Adrenal gland (tissue), 12 donors: ENCODE measurements around the gene IFNW1. TPM values are rescaled to one million over a fixed set of nuclear protein-coding genes. Genes with fewer than 3 reads are reported as not detected.
A peak's percentile ranks its signal among the peaks of the same experiment; 100 is the strongest.

ENCODE experiments used
- DNase-seq, 7 donors: peaks; one replicate each; pipeline ENCODE4 v3.0.0-alpha.2; 2019 to 2020
- H3K27ac ChIP-seq, 5 donors: fragments of 200-600 bp; sonication (generic) in 4 of 5; 1 replicate in 3 of 5; 2 replicates in 2 of 5; pipeline versions ENCODE4 v1.5.1 to v1.8.0; 2016 to 2020; ENCODE audit warnings: mild to moderate bottlenecking in 1 of 5
- H3K27me3 ChIP-seq: fragments of 200-600 bp; 2 replicates; pipeline ENCODE4 v1.8.0; 2021
- H3K36me3 ChIP-seq, 2 donors: fragments of 200-600 bp; replicated peaks in 1 of 2; 1 replicate in 1 of 2; 2 replicates in 1 of 2; pipeline versions ENCODE4 v1.5.1 to v1.8.0; 2018 to 2022
- H3K4me1 ChIP-seq, 2 donors: fragments of 200-600 bp; replicated peaks in 1 of 2; 1 replicate in 1 of 2; 2 replicates in 1 of 2; pipeline versions ENCODE4 v1.5.1 to v1.8.0; 2018 to 2021
- H3K4me3 ChIP-seq, 4 donors: fragments of 200-600 bp; sonication (generic) in 3 of 4; one replicate each; pipeline ENCODE4 v1.5.1; 2016 to 2018
- H3K9me3 ChIP-seq, 3 donors: fragments of 200-600 bp; sonication (generic) in 1 of 3; replicated peaks in 1 of 3; 1 replicate in 2 of 3; 2 replicates in 1 of 3; pipeline versions ENCODE4 v1.5.1 to v1.8.0; 2016 to 2021
- CTCF ChIP-seq, 6 experiments: fragments of 450-650 bp in 4 of 6; fragments of 200-600 bp in 2 of 6; sonication (generic) in 1 of 6; IDR thresholded peaks; 1 replicate in 5 of 6; 2 replicates in 1 of 6; pipeline versions ENCODE4 v1.5.1 to v1.8.0; 2016 to 2021; ENCODE audit warnings: antibody characterized with exemption in 6 of 6, mild to moderate bottlenecking in 2 of 6, moderate library complexity in 1 of 6
- POLR2A ChIP-seq, 2 donors: fragments of 450-650 bp; IDR thresholded peaks; one replicate each; pipeline ENCODE4 v1.6.1; 2017; ENCODE audit warnings: antibody characterized with exemption in 2 of 2, mild to moderate bottlenecking in 2 of 2, moderate library complexity in 1 of 2
- WGBS, 4 donors: extraction: QIAGEN DNeasy Blood & Tissue Kit in 2 of 4; methylation state at CpG; one replicate each; pipeline versions ENCODE4 v1.1.5 to v1.1.7; 2013 to 2017; 5-methylcytosine and 5-hydroxymethylcytosine counted together
- intact Hi-C, 2 donors: fragments of 100-400 bp; cut with DNase I; formaldehyde crosslinking; loops; one replicate each; pipeline versions ENCODE4 v1.14.1 to v1.15.0; 2022 to 2023
- polyA plus RNA-seq, 3 donors: library from polyadenylated mRNA; stranded (reverse); fragments of 200-250 nt in 2 of 3; fragments of 350-450 nt in 1 of 3; fragmentation: Illumina TruSeq in 1 of 3; extraction: RNeasy Lipid Tissue Mini Kit (QIAGEN cat#74804) in 1 of 3; gene quantifications; one replicate each; pipeline ENCODE4 v1.2.3, GENCODE V29; 2013 to 2014
- total RNA-seq, 9 donors: library from RNA; depleted of rRNA in 4 of 9; stranded (reverse); fragments of >200 nt in 4 of 9; fragments of 120-200 nt in 1 of 9; fragmentation: NEBNext Ultra II Directional in 1 of 9; extraction: Animal tissue kit (Norgen Biotek cat#: 25700) in 1 of 9; gene quantifications; one replicate each; pipeline versions ENCODE4 v1.1.0 to v1.2.4, GENCODE V29; 2013 to 2023
- donor health status: healthy with polysubstance abuse.
- donor health status: Bipolar disorder and iron deficiency.
- donor health status: DM: yes; HTN: yes; CAD: no.
- donor health status: DM: no; HTN: no; CAD: no.
- donor health status: DM: no; HTN: no; CAD: no.
- donor health status: DM: yes; HTN: yes; CAD: no.

The IFNW1 gene
- total and polyA plus RNA-seq, 12 donors, result not detected

- Histone ChIP-seq H3K27ac (no peak overlapping the region), H3K27me3 (no peaks in the 10 kb centered on the region), H3K4me1 (peaks cover 0 to 9% of the 10 kb centered on the region in 2 donors), H3K9me3 (peaks cover 0 to 12% (median 0%) of the 10 kb centered on the region in 3 donors), H3K36me3 (no peaks in the 10 kb centered on the region), H3K4me3 (no peak overlapping the region)
- TF ChIP-seq POLR2A (IDR thresholded peaks at IDR 0.05) (no peak), CTCF (IDR thresholded peaks at IDR 0.05) (no peak)
- no peak for DNase-seq
- intact Hi-C loops, result no loop called here
- WGBS, 4 donors, result 38 to 62% (median 48%) methylated on average over 2 of the region's 2 CpGs
Measured at GRCh38 chr9:21155501-21155900, 13.9 kb upstream of the IFNW1 start.

- H3K4me1 ChIP-seq, result peaks cover 0 to 9% of the 10 kb centered on the region in 2 donors
- H3K9me3 ChIP-seq, result peaks cover 0 to 12% (median 0%) of the 10 kb centered on the region in 3 donors
- H3K27me3 ChIP-seq, result no peaks in the 10 kb centered on the region
- no peak overlapping the region for H3K27ac ChIP-seq
- WGBS, 4 donors, result 13 to 25% (median 18%) methylated on average over 3 of the region's 3 CpGs
- H3K4me3 ChIP-seq, result no peak overlapping the region
- intact Hi-C loops, result no loop called here
- H3K36me3 ChIP-seq, result no peaks in the 10 kb centered on the region
- peak in 2 of 7 donors; percentile 11 to 18 for DNase-seq
- TF ChIP-seq CTCF (IDR thresholded peaks at IDR 0.05) (no peak), POLR2A (IDR thresholded peaks at IDR 0.05) (no peak)
Measured at GRCh38 chr9:21154018-21154608, 12.5 kb upstream of the IFNW1 start.

GRCh38 chr9:21153336-21154017 is 11.8 kb upstream of the IFNW1 start:
- no peaks in the 10 kb centered on the region for H3K27me3 ChIP-seq
- H3K36me3 ChIP-seq, result no peaks in the 10 kb centered on the region
- H3K27ac ChIP-seq, result no peak overlapping the region
- TF ChIP-seq POLR2A (IDR thresholded peaks at IDR 0.05) (no peak), CTCF (IDR thresholded peaks at IDR 0.05) (no peak)
- peaks cover 0 to 9% of the 10 kb centered on the region in 2 donors for H3K4me1 ChIP-seq
- no peak for DNase-seq
- 26 to 40% (median 34%) methylated on average over 3 of the region's 3 CpGs for WGBS, 4 donors
- H3K9me3 ChIP-seq, result peaks cover 0 to 12% (median 0%) of the 10 kb centered on the region in 3 donors
- intact Hi-C loops, result no loop called here
- no peak overlapping the region for H3K4me3 ChIP-seq

GRCh38 chr9:21144603-21145002 is 3.0 kb upstream of the IFNW1 start:
- Histone ChIP-seq H3K27me3 (no peaks in the 10 kb centered on the region), H3K4me1 (no peaks in the 10 kb centered on the region), H3K36me3 (no peaks in the 10 kb centered on the region), H3K4me3 (no peak overlapping the region), H3K9me3 (no peaks in the 10 kb centered on the region), H3K27ac (no peak overlapping the region)
- WGBS, 4 donors, result 50 to 64% (median 56%) methylated on average over 1 of the region's 1 CpG
- intact Hi-C loops, result no loop called here
- no peak for DNase-seq
- no peak for TF ChIP-seq POLR2A (IDR thresholded peaks at IDR 0.05)
- TF ChIP-seq CTCF (IDR thresholded peaks at IDR 0.05), result no peak
